HepG2 (cell line): ENCODE data around the gene AMBRA1. TPM values are rescaled to one million over a fixed set of nuclear protein-coding genes. Genes with fewer than 3 reads are reported as not detected.

Experiments
- EZH2 ChIP-seq: conservative IDR thresholded peaks from 2 replicates; pipeline ENCODE4 v1.6.1; 2012; ENCODE audit warnings: mild to moderate bottlenecking, low read depth, low read length, moderate library complexity
- FOXJ3 ChIP-seq: sonication (generic); formaldehyde crosslinking; IDR thresholded peaks from 2 replicates; pipeline ENCODE4 v1.4.0; 2020; ENCODE audit warnings: missing genetic modification reagents, mild to moderate bottlenecking, borderline replicate concordance
- KLF6 ChIP-seq: IDR thresholded peaks from 2 replicates; pipeline ENCODE4 v1.8.0; 2016; ENCODE audit warnings: missing biosample characterization, missing genetic modification reagents
- MZF1 ChIP-seq: sonication (generic); formaldehyde crosslinking; IDR thresholded peaks from 2 replicates; pipeline ENCODE4 v1.8.1; 2023; ENCODE audit warnings: mild to moderate bottlenecking, missing genetic modification reagents, borderline replicate concordance
- NAIF1 ChIP-seq: sonication (generic); formaldehyde crosslinking; IDR thresholded peaks from 2 replicates; pipeline ENCODE4 v1.5.0; 2020; ENCODE audit warnings: mild to moderate bottlenecking, missing genetic modification reagents, borderline replicate concordance
- NFYC ChIP-seq: IDR thresholded peaks from 2 replicates; pipeline ENCODE4 v1.6.1; 2016; ENCODE audit warnings: missing genetic modification reagents, missing compliant biosample characterization
- RCOR2 ChIP-seq: IDR thresholded peaks from 2 replicates; pipeline ENCODE4 v1.6.1; 2016; ENCODE audit warnings: missing biosample characterization, missing genetic modification reagents
- REXO4 ChIP-seq: sonication (generic); formaldehyde crosslinking; IDR thresholded peaks from 2 replicates; pipeline ENCODE4 v1.8.0; 2022; ENCODE audit warnings: missing genetic modification reagents, mild to moderate bottlenecking, borderline replicate concordance
- SALL2 ChIP-seq: sonication (generic); formaldehyde crosslinking; IDR thresholded peaks from 2 replicates; pipeline ENCODE4 v1.8.1; 2023; ENCODE audit warnings: mild to moderate bottlenecking, missing genetic modification reagents, inconsistent platforms
- SCMH1 ChIP-seq: sonication (generic); formaldehyde crosslinking; IDR thresholded peaks from 2 replicates; pipeline ENCODE4 v1.9.0; 2021; ENCODE audit warnings: missing genetic modification reagents, mild to moderate bottlenecking, borderline replicate concordance
- SNRNP70 ChIP-seq: fragments of 200-400 bp; formaldehyde crosslinking; IDR thresholded peaks from 2 replicates; pipeline ENCODE4 v1.6.1; 2017; ENCODE audit warnings: mild to moderate bottlenecking, low read depth, low read length, moderate library complexity
- TP53 ChIP-seq: sonication (generic); formaldehyde crosslinking; conservative IDR thresholded peaks from 2 replicates; pipeline ENCODE4 v1.4.0; 2020; ENCODE audit warnings: missing genetic modification reagents
- ZBTB20 ChIP-seq: sonication (generic); formaldehyde crosslinking; IDR thresholded peaks from 2 replicates; pipeline ENCODE4 v1.8.1; 2023; ENCODE audit warnings: missing genetic modification reagents, low read depth, mild to moderate bottlenecking, borderline replicate concordance
- ZNF101 ChIP-seq: sonication (generic); formaldehyde crosslinking; IDR thresholded peaks from 2 replicates; pipeline ENCODE4 v1.4.0; 2020; ENCODE audit warnings: mild to moderate bottlenecking, low read depth, missing genetic modification reagents, borderline replicate concordance
- ZNF274 ChIP-seq: sonication (generic); formaldehyde crosslinking; IDR thresholded peaks from 2 replicates; pipeline ENCODE4 v1.5.1; 2020; ENCODE audit warnings: mild to moderate bottlenecking, missing genetic modification reagents
- ZNF276 ChIP-seq: sonication (generic); formaldehyde crosslinking; IDR thresholded peaks from 2 replicates; pipeline ENCODE4 v1.4.0; 2020; ENCODE audit warnings: mild to moderate bottlenecking, low read depth, missing genetic modification reagents
- ZNF672 ChIP-seq: sonication (generic); formaldehyde crosslinking; IDR thresholded peaks from 2 replicates; pipeline ENCODE4 v1.8.1; 2022; ENCODE audit warnings: missing genetic modification reagents
- ZNF709 ChIP-seq: sonication (generic); formaldehyde crosslinking; IDR thresholded peaks from 2 replicates; pipeline ENCODE4 v1.5.0; 2020; ENCODE audit warnings: mild to moderate bottlenecking, missing genetic modification reagents
- ZSCAN21 ChIP-seq: sonication (generic); formaldehyde crosslinking; IDR thresholded peaks from 2 replicates; pipeline ENCODE4 v1.8.0; 2022; ENCODE audit warnings: mild to moderate bottlenecking, missing genetic modification reagents, moderate library complexity, borderline replicate concordance
- polyA plus RNA-seq, 8 experiments: library from polyadenylated mRNA; depleted of rRNA in 3 of 8; stranded (reverse) in 7 of 8; unstranded in 1 of 8; fragments of >200 nt; fragmentation: Illumina TruSeq in 4 of 8; extraction: Trizol in 4 of 8; gene quantifications; 2 replicates each; pipeline versions ENCODE4 v1.2.1 to v1.2.3, GENCODE V29; 2011 to 2016; ENCODE audit warnings: low read depth in 4 of 8, missing spikeins in 1 of 8, mixed read lengths in 1 of 8; ENCODE audit not compliant: insufficient read depth in 1 of 8
- total RNA-seq, 5 experiments: library from RNA; depleted of rRNA; stranded (reverse); fragments of >200 nt; fragmentation: Illumina TruSeq; extraction: Trizol; gene quantifications; 2 replicates each; pipeline ENCODE4 v1.2.3, GENCODE V29; 2016; ENCODE audit warnings: low read depth in 1 of 5
- TF ChIP-seq, protein P1 (sequence below): IDR thresholded peaks from 2 replicates; pipeline ENCODE4 v1.6.1; 2016; ENCODE audit warnings: missing genetic modification reagents, missing compliant biosample characterization
- TF ChIP-seq, protein P2 (sequence below): sonication (generic); formaldehyde crosslinking; IDR thresholded peaks from 2 replicates; pipeline ENCODE4 v1.5.1; 2020; ENCODE audit warnings: mild to moderate bottlenecking, missing genetic modification reagents
- TF ChIP-seq, protein P3 (sequence below): sonication (generic); formaldehyde crosslinking; conservative IDR thresholded peaks from 2 replicates; pipeline ENCODE4 v1.8.0; 2022; ENCODE audit warnings: missing genetic modification reagents

Gene AMBRA1
- total and polyA plus RNA-seq, 2 of the 13 experiments (the other 11 are each of a cell fraction or from before 2014, with no cell fraction given) = 15.7 to 26.0 TPM

- TF ChIP-seq, protein P1, sequence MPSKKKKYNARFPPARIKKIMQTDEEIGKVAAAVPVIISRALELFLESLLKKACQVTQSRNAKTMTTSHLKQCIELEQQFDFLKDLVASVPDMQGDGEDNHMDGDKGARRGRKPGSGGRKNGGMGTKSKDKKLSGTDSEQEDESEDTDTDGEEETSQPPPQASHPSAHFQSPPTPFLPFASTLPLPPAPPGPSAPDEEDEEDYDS (CRISPR knock-in tag) = peak; percentile 58; the same call in 1 of the 2 replicates
- TF ChIP-seq ZNF274 (CRISPR knock-in tag) = peak; percentile 99
- TF ChIP-seq SNRNP70 = no peak
- TF ChIP-seq, protein P2, sequence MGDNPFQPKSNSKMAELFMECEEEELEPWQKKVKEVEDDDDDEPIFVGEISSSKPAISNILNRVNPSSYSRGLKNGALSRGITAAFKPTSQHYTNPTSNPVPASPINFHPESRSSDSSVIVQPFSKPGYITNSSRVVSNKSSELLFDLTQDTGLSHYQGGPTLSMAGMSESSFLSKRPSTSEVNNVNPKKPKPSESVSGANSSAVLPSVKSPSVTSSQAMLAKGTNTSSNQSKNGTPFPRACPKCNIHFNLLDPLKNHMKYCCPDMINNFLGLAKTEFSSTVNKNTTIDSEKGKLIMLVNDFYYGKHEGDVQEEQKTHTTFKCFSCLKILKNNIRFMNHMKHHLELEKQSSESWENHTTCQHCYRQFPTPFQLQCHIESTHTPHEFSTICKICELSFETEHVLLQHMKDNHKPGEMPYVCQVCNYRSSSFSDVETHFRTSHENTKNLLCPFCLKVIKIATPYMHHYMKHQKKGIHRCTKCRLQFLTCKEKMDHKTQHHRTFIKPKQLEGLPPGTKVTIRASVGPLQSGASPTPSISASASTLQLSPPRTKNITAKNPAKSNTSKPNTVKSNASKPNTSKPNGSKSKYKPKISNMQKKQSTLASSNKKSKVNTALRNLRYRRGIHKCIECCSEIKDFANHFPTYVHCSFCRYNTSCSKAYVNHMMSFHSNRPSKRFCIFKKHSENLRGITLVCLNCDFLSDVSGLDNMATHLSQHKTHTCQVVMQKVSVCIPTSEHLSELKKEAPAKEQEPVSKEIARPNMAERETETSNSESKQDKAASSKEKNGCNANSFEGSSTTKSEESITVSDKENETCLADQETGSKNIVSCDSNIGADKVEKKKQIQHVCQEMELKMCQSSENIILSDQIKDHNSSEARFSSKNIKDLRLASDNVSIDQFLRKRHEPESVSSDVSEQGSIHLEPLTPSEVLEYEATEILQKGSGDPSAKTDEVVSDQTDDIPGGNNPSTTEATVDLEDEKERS (CRISPR knock-in tag) = peak; percentile 97
- TF ChIP-seq FOXJ3 = peak; percentile 69
- peak; percentile 99 for TF ChIP-seq SALL2
- peak; percentile 99 for TF ChIP-seq ZSCAN21 (CRISPR knock-in tag)
- peak; percentile 40; the same call in 1 of the 2 replicates for TF ChIP-seq NFYC (CRISPR knock-in tag)
- peak; percentile 97 for TF ChIP-seq ZNF709 (CRISPR knock-in tag)
- 0 out of 2 replicates have a peak, but pooled peaks have one; percentile 64 for TF ChIP-seq REXO4 (CRISPR knock-in tag)
- TF ChIP-seq NAIF1 (CRISPR knock-in tag) = peak; percentile 51; the same call in 1 of the 2 replicates
- no peak for TF ChIP-seq EZH2
- TF ChIP-seq KLF6 (CRISPR knock-in tag) = peak; percentile 100
- TF ChIP-seq ZNF276 = peak; percentile 79; the same call in 1 of the 2 replicates
- TF ChIP-seq, protein P3, sequence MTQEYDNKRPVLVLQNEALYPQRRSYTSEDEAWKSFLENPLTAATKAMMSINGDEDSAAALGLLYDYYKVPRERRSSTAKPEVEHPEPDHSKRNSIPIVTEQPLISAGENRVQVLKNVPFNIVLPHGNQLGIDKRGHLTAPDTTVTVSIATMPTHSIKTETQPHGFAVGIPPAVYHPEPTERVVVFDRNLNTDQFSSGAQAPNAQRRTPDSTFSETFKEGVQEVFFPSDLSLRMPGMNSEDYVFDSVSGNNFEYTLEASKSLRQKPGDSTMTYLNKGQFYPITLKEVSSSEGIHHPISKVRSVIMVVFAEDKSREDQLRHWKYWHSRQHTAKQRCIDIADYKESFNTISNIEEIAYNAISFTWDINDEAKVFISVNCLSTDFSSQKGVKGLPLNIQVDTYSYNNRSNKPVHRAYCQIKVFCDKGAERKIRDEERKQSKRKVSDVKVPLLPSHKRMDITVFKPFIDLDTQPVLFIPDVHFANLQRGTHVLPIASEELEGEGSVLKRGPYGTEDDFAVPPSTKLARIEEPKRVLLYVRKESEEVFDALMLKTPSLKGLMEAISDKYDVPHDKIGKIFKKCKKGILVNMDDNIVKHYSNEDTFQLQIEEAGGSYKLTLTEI (CRISPR knock-in tag) = no peak
- no peak for TF ChIP-seq ZNF672 (CRISPR knock-in tag)
- TF ChIP-seq RCOR2 (CRISPR knock-in tag) = peak; percentile 66; the same call in 1 of the 2 replicates
- no peak for TF ChIP-seq SCMH1
- TF ChIP-seq TP53 = peak; percentile 93
- peak; percentile 95; the same call in 1 of the 2 replicates for TF ChIP-seq ZBTB20 (CRISPR knock-in tag)
- TF ChIP-seq MZF1 (CRISPR knock-in tag) = 0 out of 2 replicates have a peak, but pooled peaks have one; percentile 62
- TF ChIP-seq ZNF101 (CRISPR knock-in tag) = no peak
Measured at GRCh38 chr11:46392421-46393230, 201.2 kb downstream of the AMBRA1 start (continued).
